GM19468 (cell line): Measurements from ENCODE around the gene C10orf71.

ENCODE experiments used
- ATAC-seq: cut with Tn5 transposase; IDR thresholded peaks from one replicate; pipeline ENCODE4 v1.9.1; 2021; ENCODE audit warnings: mild to moderate bottlenecking, moderate library complexity, moderate number of reproducible peaks; ENCODE audit not compliant: unreplicated experiment; ENCODE audit errors: extremely low read depth

C10orf71 gene

GRCh38 chr10:49328401-49329145 lies 29.6 kb downstream of the C10orf71 start:
- ATAC-seq, result no peak

- no peak for ATAC-seq
These were observed 30.2 kb downstream of the C10orf71 start for GRCh38 chr10:49329146-49329505.

GRCh38 chr10:49330127-49330665 lies 31.2 kb downstream of the C10orf71 start:
- ATAC-seq, result no peak

GRCh38 chr10:49331431-49331830 lies 32.5 kb downstream of the C10orf71 start:
- ATAC-seq, result no peak

- ATAC-seq, result no peak
These were observed 33.4 kb downstream of the C10orf71 start for GRCh38 chr10:49332333-49332732.

GRCh38 chr10:49332768-49333167 lies 33.8 kb downstream of the C10orf71 start:
- ATAC-seq, result no peak

- ATAC-seq, result no peak
These were observed 34.2 kb downstream of the C10orf71 start for GRCh38 chr10:49333192-49333591.

GRCh38 chr10:49334964-49335363 lies 36.0 kb downstream of the C10orf71 start:
- no peak for ATAC-seq

GRCh38 chr10:49335364-49335972 lies 36.5 kb downstream of the C10orf71 start:
- no peak for ATAC-seq

GRCh38 chr10:49338604-49339003 lies 39.6 kb downstream of the C10orf71 start:
- ATAC-seq, result no peak

GRCh38 chr10:49344840-49345239 lies 45.9 kb downstream of the C10orf71 start:
- ATAC-seq, result no peak

GRCh38 chr10:49347342-49347741 lies 48.4 kb downstream of the C10orf71 start:
- no peak for ATAC-seq

- no peak for ATAC-seq
These were observed 48.9 kb downstream of the C10orf71 start for GRCh38 chr10:49347827-49348226.

GRCh38 chr10:49348593-49348992 lies 49.6 kb downstream of the C10orf71 start:
- no peak for ATAC-seq

GRCh38 chr10:49349390-49349789 lies 50.4 kb downstream of the C10orf71 start:
- no peak for ATAC-seq

GRCh38 chr10:49350138-49350537 lies 51.2 kb downstream of the C10orf71 start:
- no peak for ATAC-seq

- no peak for ATAC-seq
These were observed 52.0 kb downstream of the C10orf71 start for GRCh38 chr10:49350846-49351532.

- no peak for ATAC-seq
These were observed 52.7 kb downstream of the C10orf71 start for GRCh38 chr10:49351669-49352068.

GRCh38 chr10:49352323-49352722 lies 53.4 kb downstream of the C10orf71 start:
- no peak for ATAC-seq

GRCh38 chr10:49353026-49353894 lies 54.3 kb downstream of the C10orf71 start:
- ATAC-seq, result no peak
